Panc1 (cell line): ENCODE measurements around the gene TNS2. TPM values are rescaled to one million over a fixed set of nuclear protein-coding genes. Genes with fewer than 3 reads are reported as not detected.

Experiments
- ATAC-seq: fragments of 200-7000 bp; cut with Tn5 transposase; 2 replicates; pipeline ENCODE4 v1.9.1; 2020; ENCODE audit warnings: mild to moderate bottlenecking, moderate library complexity
- BruUV-seq: library from RNA; stranded (reverse); fragments of 400-500 nt; replicated peaks from 2 replicates; lab custom pipeline; 2021; lab: Mats Ljungman, UMichigan
- CTCF ChIA-PET: fragments of 300-600 bp; sonication (Branson Sonifier 250); formaldehyde crosslinking; loops from one replicate; lab custom pipeline; 2022; ENCODE audit warnings: antibody characterized with exemption; lab: Charles Lee
- POLR2A ChIA-PET: fragments of 300-600 bp; sonication (Branson Sonifier 250); formaldehyde crosslinking; loops from one replicate; lab custom pipeline; 2022; ENCODE audit warnings: antibody characterized with exemption; lab: Charles Lee
- DNase-seq: peaks from one replicate; pipeline ENCODE4 v3.0.0-alpha.2; 2010; ENCODE audit warnings: low read depth, low spot score
- H3K27ac ChIP-seq: 2 replicates; pipeline ENCODE4 v1.5.1; 2011; ENCODE audit warnings: mild to moderate bottlenecking, low read length, inconsistent platforms
- H3K27me3 ChIP-seq: fragments of 200-500 bp; sonication (Bioruptor generic); 2 replicates; pipeline ENCODE4 v1.6.0; 2014; ENCODE audit warnings: low read length, inconsistent platforms; ENCODE audit not compliant: control insufficient read depth, insufficient read depth
- H3K36me3 ChIP-seq: fragments of 200-500 bp; sonication (Bioruptor generic); 2 replicates; pipeline ENCODE4 v1.5.1; 2014; ENCODE audit warnings: inconsistent platforms, mild to moderate bottlenecking, low read length, moderate library complexity; ENCODE audit not compliant: control insufficient read depth, insufficient read depth
- H3K4me1 ChIP-seq: 2 replicates; pipeline ENCODE4 v1.5.1; 2011; ENCODE audit warnings: inconsistent platforms, mild to moderate bottlenecking, low read length, moderate library complexity; ENCODE audit not compliant: control insufficient read depth, insufficient read depth
- H3K4me3 ChIP-seq, 2 experiments: 2 replicates each; pipeline ENCODE4 v1.5.1; 2011 to 2012; ENCODE audit warnings: low read depth in 2 of 2, low read length in 2 of 2, mild to moderate bottlenecking in 2 of 2, inconsistent platforms in 1 of 2, moderate library complexity in 1 of 2
- H3K9me3 ChIP-seq: fragments of 200-500 bp; sonication (Bioruptor generic); 2 replicates; pipeline ENCODE4 v1.5.1; 2014; ENCODE audit warnings: low read depth, mild to moderate bottlenecking, inconsistent platforms, low read length, moderate library complexity; ENCODE audit not compliant: control insufficient read depth, insufficient read depth
- CTCF ChIP-seq: fragments of 450-650 bp; IDR thresholded peaks from 2 replicates; pipeline ENCODE4 v1.5.1; 2017; ENCODE audit warnings: mild to moderate bottlenecking
- POLR2AphosphoS5 ChIP-seq: IDR thresholded peaks from 2 replicates; pipeline ENCODE4 v1.6.1; 2012; ENCODE audit warnings: mild to moderate bottlenecking, low read depth, low read length, moderate library complexity
- REST ChIP-seq, 2 experiments: IDR thresholded peaks; 2 replicates each; pipeline ENCODE4 v1.6.1; 2011 to 2012; ENCODE audit warnings: low read depth in 2 of 2, control low read depth in 1 of 2, low read length in 1 of 2, mild to moderate bottlenecking in 1 of 2, moderate library complexity in 1 of 2; ENCODE audit not compliant: insufficient read depth in 1 of 2
- SIN3A ChIP-seq: IDR thresholded peaks from 2 replicates; pipeline ENCODE4 v1.6.1; 2012; ENCODE audit warnings: low read depth, mild to moderate bottlenecking, low read length, moderate library complexity, borderline replicate concordance; ENCODE audit not compliant: insufficient read depth
- TCF7L2 ChIP-seq: IDR thresholded peaks from 2 replicates; pipeline ENCODE4 v1.6.1; 2011; ENCODE audit warnings: mild to moderate bottlenecking, low read depth, low read length, inconsistent platforms
- in situ Hi-C: cut with HindIII; loops from 2 replicates; pipeline ENCODE4 v1.10.0; 2016; ENCODE audit warnings: low sequenced_read_pairs, low pct_unique_long_range_greater_than_20kb
- intact Hi-C: fragments of 100-400 bp; cut with micrococcal nuclease; formaldehyde crosslinking; loops from one replicate; pipeline ENCODE4 v1.10.0; 2022; ENCODE audit not compliant: unreplicated experiment
- total RNA-seq: library from RNA; stranded (reverse); gene quantifications from one replicate; pipeline ENCODE4 v1.2.1, GENCODE V29; 2021; ENCODE audit not compliant: unreplicated experiment

Gene TNS2
- total RNA-seq, 1 experiment from 2014 or later: 48.1 TPM

- Histone ChIP-seq H3K27ac (no peak overlapping the region), H3K36me3 (no peaks in the 10 kb centered on the region), H3K27me3 (no peaks in the 10 kb centered on the region), H3K4me3 (no peak overlapping the region), H3K4me1 (peaks cover 31% of the 10 kb centered on the region), H3K9me3 (no peaks in the 10 kb centered on the region)
- ChIA-PET POLR2A (no interaction called here), CTCF (interaction anchor here (1.1 kb wide), 1 partner anchor 9 kb away, joined by 3 read pairs; no protein-coding TSS in a partner anchor)
- 0 out of 2 replicates have a peak, but pooled peaks have one; percentile 15 for TF ChIP-seq POLR2AphosphoS5
- no peak for TF ChIP-seq REST (IDR thresholded peaks at IDR 0.05; ENCODE audit: insufficient read depth in 1 of 2, low read depth in 2 of 2, low read length in 1 of 2)
- ATAC-seq (no peak), DNase-seq (no peak)
- intact Hi-C loops: no loop called here
- in situ Hi-C loops: no loop called here
- BruUV-seq: no TSS peak
These were observed 7.0 kb downstream of the TNS2 start for GRCh38 chr12:53056901-53057300.

- TF ChIP-seq CTCF (no peak), POLR2AphosphoS5 (no peak), SIN3A (no peak), TCF7L2 (no peak), REST (IDR thresholded peaks at IDR 0.05; ENCODE audit: insufficient read depth in 1 of 2, low read depth in 2 of 2, low read length in 1 of 2) (no peak)
- intact Hi-C loops (no loop called here), in situ Hi-C loops (no loop called here)
- Histone ChIP-seq H3K4me3 (no peak overlapping the region), H3K27me3 (no peaks in the 10 kb centered on the region), H3K9me3 (no peaks in the 10 kb centered on the region), H3K36me3 (no peaks in the 10 kb centered on the region; the same call in 1 of the 2 replicates), H3K4me1 (peaks cover 22% of the 10 kb centered on the region), H3K27ac (no peak overlapping the region)
- no peak for ATAC-seq
- ChIA-PET CTCF (no interaction called here), POLR2A (no interaction called here)
- BruUV-seq: no TSS peak
- no peak for DNase-seq
These were observed 8.1 kb downstream of the TNS2 start for GRCh38 chr12:53057816-53058500.
